A549 (cell line): ENCODE data around the gene TMOD1. TPM values are rescaled to one million over a fixed set of nuclear protein-coding genes. Genes with fewer than 3 reads are reported as not detected.
A peak's percentile ranks its signal among the peaks of the same experiment; 100 is the strongest.

Experiments used
- ATAC-seq, 2 experiments: fragments of 200-7000 bp in 1 of 2; fragments of >200 bp in 1 of 2; cut with Nextera tagmentation in 1 of 2; cut with Tn5 transposase in 1 of 2; 3 replicates each; pipeline versions ENCODE4 v1.8.0 to v1.9.1; 2018 to 2020; ENCODE audit warnings: mild to moderate bottlenecking in 1 of 2, moderate library complexity in 1 of 2
- CTCF ChIA-PET: fragments of 300-600 bp; sonication (Branson Sonifier 250); formaldehyde crosslinking; extraction: SDS; loops from one replicate; lab custom pipeline; 2021; ENCODE audit warnings: antibody characterized with exemption, inconsistent platforms; lab: Yijun Ruan, JAX
- POLR2A ChIA-PET: fragments of 350-600 bp; formaldehyde crosslinking; extraction: SDS; loops from one replicate; lab custom pipeline; 2021; ENCODE audit warnings: antibody characterized with exemption, inconsistent platforms; lab: Yijun Ruan, JAX
- DNase-seq, 2 experiments: peaks; one replicate each; pipeline versions ENCODE4 v3.0.0 to v3.0.0-alpha.2; 2011 to 2016; ENCODE audit warnings: low read depth in 1 of 2, low spot score in 1 of 2
- FAIRE-seq: peaks from 2 replicates; lab custom pipeline; 2011; peaks lifted over from hg19 to GRCh38; lab: Jason Lieb, UNC
- H3K27ac ChIP-seq, 2 experiments: fragments of >200 bp; sonication (Bioruptor Twin); formaldehyde crosslinking; 3 replicates each; pipeline ENCODE4 v1.5.1; 2016 to 2017
- H3K4me1 ChIP-seq: fragments of >200 bp; sonication (Bioruptor Twin); formaldehyde crosslinking; 3 replicates; pipeline ENCODE4 v1.6.1; 2016
- H3K4me2 ChIP-seq: fragments of >200 bp; sonication (Bioruptor Twin); formaldehyde crosslinking; 3 replicates; pipeline ENCODE4 v1.6.1; 2016
- H3K4me3 ChIP-seq: fragments of >200 bp; sonication (Bioruptor Twin); formaldehyde crosslinking; 3 replicates; pipeline ENCODE4 v1.5.1; 2016
- H3K9me3 ChIP-seq: fragments of >200 bp; sonication (Bioruptor Twin); formaldehyde crosslinking; 3 replicates; pipeline ENCODE4 v1.6.1; 2016
- BHLHE40 ChIP-seq: IDR thresholded peaks from 2 replicates; pipeline ENCODE4 v1.6.1; 2012; ENCODE audit warnings: low read depth, low read length, inconsistent platforms
- CBX8 ChIP-seq: fragments of 200-600 bp; sonication (generic); IDR thresholded peaks from 2 replicates; pipeline ENCODE4 v1.6.1; 2016
- CEBPB ChIP-seq, 2 experiments: fragments of >200 bp in 1 of 2; sonication (Bioruptor Twin) in 1 of 2; formaldehyde crosslinking in 1 of 2; IDR thresholded peaks; 2 replicates each; pipeline ENCODE4 v1.6.1; 2012 to 2016
- CHD2 ChIP-seq: fragments of 150-350 bp; IDR thresholded peaks from 2 replicates; pipeline ENCODE4 v1.6.1; 2014; ENCODE audit warnings: low read length; ENCODE audit not compliant: partially characterized antibody
- CHD4 ChIP-seq: fragments of 200-600 bp; sonication (generic); IDR thresholded peaks from 2 replicates; pipeline ENCODE4 v1.6.1; 2016; ENCODE audit warnings: antibody characterized with exemption, mild to moderate bottlenecking, borderline replicate concordance
- HOXA7 ChIP-seq: fragments of 250-450 bp; sonication (Bioruptor Pico); IDR thresholded peaks from 2 replicates; pipeline ENCODE4 v1.5.0; 2020; ENCODE audit warnings: mild to moderate bottlenecking, moderate library complexity
- KDM1A ChIP-seq: fragments of 200-600 bp; sonication (generic); IDR thresholded peaks from 2 replicates; pipeline ENCODE4 v1.6.1; 2016; ENCODE audit warnings: low read depth, mild to moderate bottlenecking
- MYC ChIP-seq: IDR thresholded peaks from 2 replicates; pipeline ENCODE4 v1.6.1; 2012; ENCODE audit warnings: mild to moderate bottlenecking, inconsistent platforms, low read length, improper control_type of control experiment, borderline replicate concordance
- NFE2L2 ChIP-seq: fragments of 150-350 bp; conservative IDR thresholded peaks from 2 replicates; pipeline ENCODE4 v1.6.1; 2014; ENCODE audit warnings: low read length
- RAD21 ChIP-seq, 2 experiments: fragments of >200 bp in 1 of 2; sonication (Bioruptor Twin) in 1 of 2; formaldehyde crosslinking in 1 of 2; IDR thresholded peaks in 1 of 2; conservative IDR thresholded peaks in 1 of 2; 2 replicates in 1 of 2; 3 replicates in 1 of 2; pipeline ENCODE4 v1.6.1; 2012 to 2018; ENCODE audit warnings: inconsistent platforms in 1 of 2
- RARB ChIP-seq: fragments of 250-450 bp; sonication (Bioruptor Pico); IDR thresholded peaks from 2 replicates; pipeline ENCODE4 v1.8.0; 2021; ENCODE audit warnings: mild to moderate bottlenecking, moderate library complexity
- RCOR1 ChIP-seq: fragments of 150-350 bp; IDR thresholded peaks from 2 replicates; pipeline ENCODE4 v1.6.1; 2014; ENCODE audit warnings: antibody characterized with exemption, low read length, low read depth
- SMC3 ChIP-seq: fragments of >200 bp; sonication (Bioruptor Twin); formaldehyde crosslinking; IDR thresholded peaks from 3 replicates; pipeline ENCODE4 v1.6.1; 2018; ENCODE audit warnings: inconsistent platforms
- ZC3H11A ChIP-seq: fragments of 450-650 bp; IDR thresholded peaks from 2 replicates; pipeline ENCODE4 v1.6.1; 2014; ENCODE audit warnings: antibody characterized with exemption, mild to moderate bottlenecking
- ZFP36 ChIP-seq: fragments of 450-650 bp; IDR thresholded peaks from 2 replicates; pipeline ENCODE4 v1.6.1; 2014; ENCODE audit warnings: borderline replicate concordance; ENCODE audit not compliant: partially characterized antibody
- ZNF302 ChIP-seq: fragments of 250-450 bp; sonication (Bioruptor Pico); IDR thresholded peaks from 2 replicates; pipeline ENCODE4 v1.9.0; 2021; ENCODE audit warnings: inconsistent platforms, mild to moderate bottlenecking, moderate library complexity
- WGBS: methylation state at CpG from one replicate; pipeline ENCODE4 v1.1.6; 2017; ENCODE audit errors: missing lambda C conversion rate; 5-methylcytosine and 5-hydroxymethylcytosine counted together
- polyA plus RNA-seq, 4 experiments: library from polyadenylated mRNA; depleted of rRNA in 3 of 4; stranded (reverse); fragments of >200 nt; fragmentation: RNase III in 1 of 4; extraction: RNeasy Plus Mini Kit Qiagen cat#74134 plus additional on column Dnase treatment in 1 of 4; gene quantifications; 2 replicates in 3 of 4; 3 replicates in 1 of 4; pipeline ENCODE4 v1.2.3, GENCODE V29; 2011 to 2017
- TF ChIP-seq, protein P1 (sequence below): fragments of 150-350 bp; IDR thresholded peaks from 2 replicates; pipeline ENCODE4 v1.6.1; 2014; ENCODE audit warnings: low read depth, mild to moderate bottlenecking, low read length
- TF ChIP-seq, protein P2 (sequence below): fragments of >200 bp; sonication (Bioruptor Twin); formaldehyde crosslinking; IDR thresholded peaks from 3 replicates; pipeline ENCODE4 v1.6.1; 2016
- TF ChIP-seq, protein P3 (sequence below): fragments of >200 bp; sonication (Bioruptor Twin); formaldehyde crosslinking; IDR thresholded peaks from 2 replicates; pipeline ENCODE4 v1.6.1; 2016
- TF ChIP-seq, protein P4 (sequence below): fragments of 250-450 bp; sonication (Bioruptor Pico); IDR thresholded peaks from 2 replicates; pipeline ENCODE4 v1.5.0; 2020; ENCODE audit warnings: low read depth, mild to moderate bottlenecking, moderate library complexity
- TF ChIP-seq, protein P5 (sequence below): fragments of >200 bp; sonication (Bioruptor Twin); formaldehyde crosslinking; IDR thresholded peaks from 3 replicates; pipeline ENCODE4 v1.5.1; 2016

The TMOD1 gene
- polyA plus RNA-seq, 2 of the 4 experiments (the other 2 are of a cell fraction), result 0.28 to 0.80 TPM

DNA sequence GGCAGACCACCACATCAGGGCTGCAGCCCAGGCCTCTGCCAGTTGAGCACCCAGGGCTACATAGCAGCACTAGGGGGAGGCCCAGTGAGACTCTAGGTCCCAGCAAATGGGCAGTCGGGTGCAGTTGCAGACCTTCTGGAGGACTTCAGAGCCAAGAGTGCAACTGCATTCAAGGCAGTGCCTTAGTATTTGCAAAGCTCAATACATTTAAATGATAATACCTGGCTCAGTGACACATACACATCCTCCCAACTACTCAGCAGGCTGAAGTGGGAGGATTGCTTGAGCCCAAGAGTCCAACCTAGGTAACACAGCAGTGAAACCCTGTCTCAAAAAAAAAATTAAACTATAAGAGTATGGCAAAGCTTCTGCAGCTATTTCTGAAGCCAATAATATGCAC, 38.6 kb upstream of the TMOD1 start:
- no peak for TF ChIP-seq BHLHE40
- TF ChIP-seq ZFP36, result no peak
- TF ChIP-seq ZNF302 (CRISPR knock-in tag), result no peak
- TF ChIP-seq, protein P1, sequence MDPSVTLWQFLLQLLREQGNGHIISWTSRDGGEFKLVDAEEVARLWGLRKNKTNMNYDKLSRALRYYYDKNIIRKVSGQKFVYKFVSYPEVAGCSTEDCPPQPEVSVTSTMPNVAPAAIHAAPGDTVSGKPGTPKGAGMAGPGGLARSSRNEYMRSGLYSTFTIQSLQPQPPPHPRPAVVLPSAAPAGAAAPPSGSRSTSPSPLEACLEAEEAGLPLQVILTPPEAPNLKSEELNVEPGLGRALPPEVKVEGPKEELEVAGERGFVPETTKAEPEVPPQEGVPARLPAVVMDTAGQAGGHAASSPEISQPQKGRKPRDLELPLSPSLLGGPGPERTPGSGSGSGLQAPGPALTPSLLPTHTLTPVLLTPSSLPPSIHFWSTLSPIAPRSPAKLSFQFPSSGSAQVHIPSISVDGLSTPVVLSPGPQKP, result no peak
- TF ChIP-seq, protein P2, sequence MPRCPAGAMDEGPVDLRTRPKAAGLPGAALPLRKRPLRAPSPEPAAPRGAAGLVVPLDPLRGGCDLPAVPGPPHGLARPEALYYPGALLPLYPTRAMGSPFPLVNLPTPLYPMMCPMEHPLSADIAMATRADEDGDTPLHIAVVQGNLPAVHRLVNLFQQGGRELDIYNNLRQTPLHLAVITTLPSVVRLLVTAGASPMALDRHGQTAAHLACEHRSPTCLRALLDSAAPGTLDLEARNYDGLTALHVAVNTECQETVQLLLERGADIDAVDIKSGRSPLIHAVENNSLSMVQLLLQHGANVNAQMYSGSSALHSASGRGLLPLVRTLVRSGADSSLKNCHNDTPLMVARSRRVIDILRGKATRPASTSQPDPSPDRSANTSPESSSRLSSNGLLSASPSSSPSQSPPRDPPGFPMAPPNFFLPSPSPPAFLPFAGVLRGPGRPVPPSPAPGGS, result no peak
- TF ChIP-seq SMC3, result no peak
- no peak for TF ChIP-seq ZC3H11A
- no peak for TF ChIP-seq CHD2
- no peak for TF ChIP-seq CBX8
- no peak for TF ChIP-seq MYC
- no peak for TF ChIP-seq CHD4
- TF ChIP-seq, protein P3, sequence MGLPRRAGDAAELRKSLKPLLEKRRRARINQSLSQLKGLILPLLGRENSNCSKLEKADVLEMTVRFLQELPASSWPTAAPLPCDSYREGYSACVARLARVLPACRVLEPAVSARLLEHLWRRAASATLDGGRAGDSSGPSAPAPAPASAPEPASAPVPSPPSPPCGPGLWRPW, result no peak
- TF ChIP-seq KDM1A, result no peak
- TF ChIP-seq NFE2L2, result no peak
- H3K4me1 ChIP-seq, result no peaks in the 10 kb centered on the region
- no peak for FAIRE-seq
- 100% methylated on average over 1 of the region's 1 CpG for WGBS
- H3K9me3 ChIP-seq, result no peaks in the 10 kb centered on the region
- CTCF ChIA-PET, result interaction anchor here (2.7 to 3.4 kb wide), 3 partner anchors 11 to 153 kb away, joined by 11 to 31 read pairs (median 29); no protein-coding TSS in a partner anchor
- no peak for DNase-seq
- POLR2A ChIA-PET, result no interaction called here
- ATAC-seq, result no peak
- no peak overlapping the region for H3K27ac ChIP-seq
- no peak overlapping the region for H3K4me3 ChIP-seq
- H3K4me2 ChIP-seq, result no peak overlapping the region

DNA sequence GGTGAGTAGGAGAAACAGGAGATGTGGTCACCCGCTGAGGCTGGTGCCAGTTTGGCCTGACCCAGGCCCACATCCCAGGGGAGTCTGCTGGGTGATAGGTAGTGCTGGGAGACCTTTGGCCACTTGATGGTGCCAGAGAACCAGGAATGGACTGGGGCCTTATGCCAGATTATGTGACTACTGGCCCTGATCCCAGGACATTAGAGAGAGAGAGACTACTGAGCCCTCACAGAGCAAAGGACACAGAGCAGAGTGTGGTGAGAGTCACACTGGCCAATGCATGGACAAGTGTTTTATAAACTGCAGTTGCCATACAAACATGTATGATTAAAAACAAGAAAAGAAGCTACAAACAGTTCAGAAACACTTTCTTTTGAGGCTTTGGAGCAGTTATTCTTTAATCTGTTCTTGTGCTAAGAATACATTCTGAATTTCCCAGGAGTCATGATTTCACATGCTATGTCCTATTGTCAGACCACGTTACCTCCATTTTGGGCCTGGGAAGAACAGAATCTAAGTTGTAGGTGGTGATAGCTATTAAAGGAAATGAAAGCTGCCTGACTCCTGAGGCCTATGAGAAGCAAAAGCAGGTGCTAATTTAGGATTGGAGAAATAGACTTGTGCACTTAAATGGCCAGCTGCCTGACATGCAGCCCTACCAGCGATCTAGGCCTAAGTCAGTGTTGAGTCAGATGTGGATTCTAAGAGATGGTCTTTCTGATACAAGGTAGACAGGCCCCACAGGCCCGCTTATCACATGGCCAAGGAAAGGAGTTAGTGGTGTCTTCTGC, 32.6 kb upstream of the TMOD1 start:
- no peaks in the 10 kb centered on the region for H3K4me1 ChIP-seq
- FAIRE-seq, result no peak
- no peaks in the 10 kb centered on the region for H3K9me3 ChIP-seq
- CTCF ChIA-PET, result interaction anchor here (0.6 to 11.7 kb wide), 54 partner anchors 7 to 611 kb away, joined by 3 to 340 read pairs (median 5); partner anchors contain the start of genes TMOD1 and TSTD2
- peak; percentile 89 to 99 for ATAC-seq
- 86% methylated on average over 4 of the region's 4 CpGs for WGBS
- no peak overlapping the region for H3K4me2 ChIP-seq
- DNase-seq, result peak; percentile 46 to 70
- H3K4me3 ChIP-seq, result no peak overlapping the region
- H3K27ac ChIP-seq, result no peak overlapping the region
- POLR2A ChIA-PET, result interaction anchor here (0.6 to 2.2 kb wide), 2 partner anchors 130 to 164 kb away, joined by 6 to 9 read pairs; partner anchors contain the start of gene TSTD2
- TF ChIP-seq RCOR1, result no peak
- TF ChIP-seq, protein P4, sequence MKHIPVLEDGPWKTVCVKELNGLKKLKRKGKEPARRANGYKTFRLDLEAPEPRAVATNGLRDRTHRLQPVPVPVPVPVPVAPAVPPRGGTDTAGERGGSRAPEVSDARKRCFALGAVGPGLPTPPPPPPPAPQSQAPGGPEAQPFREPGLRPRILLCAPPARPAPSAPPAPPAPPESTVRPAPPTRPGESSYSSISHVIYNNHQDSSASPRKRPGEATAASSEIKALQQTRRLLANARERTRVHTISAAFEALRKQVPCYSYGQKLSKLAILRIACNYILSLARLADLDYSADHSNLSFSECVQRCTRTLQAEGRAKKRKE (CRISPR knock-in tag), result no peak
- no peak for TF ChIP-seq RARB (CRISPR knock-in tag)
- TF ChIP-seq RAD21 (conservative IDR thresholded peaks at IDR 0.05 in 1 of 2, IDR thresholded peaks at IDR 0.05 in 1 of 2), result peak; percentile 88 to 94
- TF ChIP-seq, protein P5, sequence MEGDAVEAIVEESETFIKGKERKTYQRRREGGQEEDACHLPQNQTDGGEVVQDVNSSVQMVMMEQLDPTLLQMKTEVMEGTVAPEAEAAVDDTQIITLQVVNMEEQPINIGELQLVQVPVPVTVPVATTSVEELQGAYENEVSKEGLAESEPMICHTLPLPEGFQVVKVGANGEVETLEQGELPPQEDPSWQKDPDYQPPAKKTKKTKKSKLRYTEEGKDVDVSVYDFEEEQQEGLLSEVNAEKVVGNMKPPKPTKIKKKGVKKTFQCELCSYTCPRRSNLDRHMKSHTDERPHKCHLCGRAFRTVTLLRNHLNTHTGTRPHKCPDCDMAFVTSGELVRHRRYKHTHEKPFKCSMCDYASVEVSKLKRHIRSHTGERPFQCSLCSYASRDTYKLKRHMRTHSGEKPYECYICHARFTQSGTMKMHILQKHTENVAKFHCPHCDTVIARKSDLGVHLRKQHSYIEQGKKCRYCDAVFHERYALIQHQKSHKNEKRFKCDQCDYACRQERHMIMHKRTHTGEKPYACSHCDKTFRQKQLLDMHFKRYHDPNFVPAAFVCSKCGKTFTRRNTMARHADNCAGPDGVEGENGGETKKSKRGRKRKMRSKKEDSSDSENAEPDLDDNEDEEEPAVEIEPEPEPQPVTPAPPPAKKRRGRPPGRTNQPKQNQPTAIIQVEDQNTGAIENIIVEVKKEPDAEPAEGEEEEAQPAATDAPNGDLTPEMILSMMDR, result peak; percentile 80
- no peak for TF ChIP-seq HOXA7
- TF ChIP-seq SMC3, result peak; percentile 58; the same call in 2 of the 3 replicates
- no peak for TF ChIP-seq CHD4
- no peak for TF ChIP-seq BHLHE40
- TF ChIP-seq CEBPB (IDR thresholded peaks at IDR 0.05), result no peak
